ELR (cell line): ENCODE data around the gene DRD2.

Experiments
- DNase-seq: peaks from one replicate; pipeline ENCODE4 v3.0.0-alpha.2; 2015; ENCODE audit warnings: low read depth

Gene DRD2

GRCh38 chr11:113446112-113446511 is 29.1 kb downstream of the DRD2 start:
- peak; percentile 41 for DNase-seq

- DNase-seq, result no peak
These were observed 30.6 kb downstream of the DRD2 start for GRCh38 chr11:113444502-113445123.

GRCh38 chr11:113440816-113441215 is 34.4 kb downstream of the DRD2 start:
- no peak for DNase-seq

GRCh38 chr11:113436672-113437252 is 38.4 kb downstream of the DRD2 start:
- no peak for DNase-seq

- no peak for DNase-seq
These were observed 39.8 kb downstream of the DRD2 start for GRCh38 chr11:113435190-113435968.

- no peak for DNase-seq
These were observed 43.5 kb downstream of the DRD2 start for GRCh38 chr11:113431746-113432145.

- DNase-seq, result no peak
These were observed 48.5 kb downstream of the DRD2 start for GRCh38 chr11:113426686-113427085.

- no peak for DNase-seq
These were observed 54.4 kb downstream of the DRD2 start for GRCh38 chr11:113420808-113421207.

GRCh38 chr11:113419454-113420003 is 55.7 kb downstream of the DRD2 start:
- DNase-seq, result no peak

- no peak for DNase-seq
These were observed 57.8 kb downstream of the DRD2 start for GRCh38 chr11:113417428-113417827.

GRCh38 chr11:113415343-113415742 is 59.9 kb downstream of the DRD2 start:
- DNase-seq, result no peak

GRCh38 chr11:113412675-113413074 is 62.5 kb downstream of the DRD2 start:
- DNase-seq, result no peak

GRCh38 chr11:113411536-113411935 is 63.7 kb downstream of the DRD2 start:
- DNase-seq, result no peak

- no peak for DNase-seq
These were observed 64.6 kb downstream of the DRD2 start for GRCh38 chr11:113410414-113411135.

- no peak for DNase-seq
These were observed 65.7 kb downstream of the DRD2 start for GRCh38 chr11:113409526-113409925.

- no peak for DNase-seq
These were observed 66.3 kb downstream of the DRD2 start for GRCh38 chr11:113408887-113409286.

GRCh38 chr11:113408206-113408605 is 67.0 kb downstream of the DRD2 start:
- no peak for DNase-seq

GRCh38 chr11:113407163-113407562 is 68.0 kb downstream of the DRD2 start:
- no peak for DNase-seq

GRCh38 chr11:113405724-113406478 is 69.3 kb downstream of the DRD2 start:
- DNase-seq, result no peak

- no peak for DNase-seq
These were observed 70.3 kb downstream of the DRD2 start for GRCh38 chr11:113404859-113405430.

GRCh38 chr11:113401718-113402117 is 73.5 kb downstream of the DRD2 start:
- no peak for DNase-seq
